ENCODE data around the gene SNCB. TPM values are rescaled to one million over a fixed set of nuclear protein-coding genes. Genes with fewer than 3 reads are reported as not detected.

SNCB gene
- total and polyA plus RNA-seq, 2 of the 13 experiments (the other 11 are each of a cell fraction or from before 2014, with no cell fraction given): not detected

GRCh38 chr5:176575066-176575465, 55.3 kb downstream of the SNCB start:
- Histone ChIP-seq H3K4me1 (ENCODE audit: insufficient read depth, low read length) (no peaks in the 10 kb centered on the region), H3K4me2 (ENCODE audit: low read depth, low read length) (no peak overlapping the region), H3K36me3 (replicated peaks in 1 of 2; ENCODE audit: control insufficient read depth in 1 of 2, insufficient read depth in 2 of 2, low read length in 2 of 2) (peaks cover 3 to 10% of the 10 kb centered on the region in 2 experiments; a peak in 4 of 5 replicates), H3K4me3 (replicated peaks in 1 of 3; ENCODE audit: insufficient read depth in 1 of 3, low read depth in 2 of 3, low read length in 3 of 3) (no peak overlapping the region), H3K9me3 (ENCODE audit: low read length) (no peaks in the 10 kb centered on the region), H3K9ac (ENCODE audit: insufficient read depth, low read depth, low read length) (no peak overlapping the region), H3K79me2 (ENCODE audit: insufficient read depth, low read length) (no peaks in the 10 kb centered on the region), H3K27me3 (ENCODE audit: control insufficient read depth in 1 of 2, insufficient read depth in 2 of 2, low read length in 2 of 2) (no peaks in the 10 kb centered on the region), H2AFZ (ENCODE audit: low read length) (no peak overlapping the region), H4K20me1 (ENCODE audit: insufficient read depth, low read length) (no peaks in the 10 kb centered on the region), H3K27ac (ENCODE audit: extremely low read length, insufficient read depth, low read length) (no peak overlapping the region)
- POLR2A ChIA-PET: no interaction called here
- ATAC-seq: no peak
- BruUV-seq (replicated peaks): no TSS peak
- no peak for DNase-seq (ENCODE audit: low spot score)
- 91% methylated on average over 6 of the region's 14 CpGs for WGBS (ENCODE audit: low lambda C conversion rate)
- intact Hi-C loops (cut with micrococcal nuclease; ENCODE audit: unreplicated experiment): no loop called here
- in situ Hi-C loops (cut with HindIII; ENCODE audit: extremely low pct_ligation_motif_present, low pct_unique_long_range_greater_than_20kb): loop anchor here (25.0 kb wide), 1 partner anchor 838 kb away; no protein-coding TSS in a partner anchor
- no peak for FAIRE-seq
- CTCF ChIA-PET (ENCODE audit: low intra/inter-chr PET ratio, low total read pairs): no interaction called here
- no peak for TF ChIP-seq ZNF546 (CRISPR knock-in tag; conservative IDR thresholded peaks at IDR 0.05)
- TF ChIP-seq ZNF33A (CRISPR knock-in tag; IDR thresholded peaks at IDR 0.05; ENCODE audit: borderline replicate concordance): no peak
- no peak for TF ChIP-seq ZNF552 (CRISPR knock-in tag; IDR thresholded peaks at IDR 0.05; ENCODE audit: borderline replicate concordance)
- TF ChIP-seq ZNF513 (CRISPR knock-in tag; conservative IDR thresholded peaks at IDR 0.05): no peak
- no peak for TF ChIP-seq ZNF652 (CRISPR knock-in tag; IDR thresholded peaks at IDR 0.05; ENCODE audit: borderline replicate concordance, low read depth)
- TF ChIP-seq DNMT1 (CRISPR knock-in tag; IDR thresholded peaks at IDR 0.05): no peak
- TF ChIP-seq HDAC2 (CRISPR knock-in tag; IDR thresholded peaks at IDR 0.05): no peak
- no peak for TF ChIP-seq ZNF878 (CRISPR knock-in tag; IDR thresholded peaks at IDR 0.05)
- no peak for TF ChIP-seq ZNF318 (CRISPR knock-in tag; IDR thresholded peaks at IDR 0.05)
- TF ChIP-seq TFDP2 (CRISPR knock-in tag; IDR thresholded peaks at IDR 0.05): no peak
